Stimulated activated CD4-positive, alpha-beta T cell treated with anti-CD3 and anti-CD28 coated beads, TNF-alpha, amount 100 ng/mL, for 4 hours (primary cell): ENCODE measurements around the gene DCAF7.

Experiments used
- DNase-seq, 3 experiments: peaks; one replicate each; pipeline ENCODE4 v3.0.0-alpha.2; 2020; ENCODE audit warnings: low read depth in 3 of 3

The DCAF7 gene

GRCh38 chr17:63544467-63545301 lies 5.6 kb upstream of the DCAF7 start:
- DNase-seq = no peak

GRCh38 chr17:63546308-63547082 lies 3.8 kb upstream of the DCAF7 start:
- no peak for DNase-seq

GRCh38 chr17:63547083-63547523 lies 3.2 kb upstream of the DCAF7 start:
- no peak for DNase-seq

GRCh38 chr17:63549289-63549945 lies 860 bp upstream of the DCAF7 start:
- no peak for DNase-seq

- DNase-seq = no peak
These were observed 751 bp downstream of the DCAF7 start for GRCh38 chr17:63550817-63551639.

GRCh38 chr17:63552211-63552610 lies 1.9 kb downstream of the DCAF7 start:
- no peak for DNase-seq

GRCh38 chr17:63555500-63556156 lies 5.4 kb downstream of the DCAF7 start:
- DNase-seq = no peak

- no peak for DNase-seq
These were observed 7.1 kb downstream of the DCAF7 start for GRCh38 chr17:63557416-63557815.

GRCh38 chr17:63558441-63558840 lies 8.2 kb downstream of the DCAF7 start:
- no peak for DNase-seq

- no peak for DNase-seq
These were observed 11.5 kb downstream of the DCAF7 start for GRCh38 chr17:63561819-63562218.

- DNase-seq = no peak
These were observed 13.1 kb downstream of the DCAF7 start for GRCh38 chr17:63563339-63563738.

GRCh38 chr17:63564562-63564961 lies 14.3 kb downstream of the DCAF7 start:
- no peak for DNase-seq

GRCh38 chr17:63567229-63567628 lies 17.0 kb downstream of the DCAF7 start:
- DNase-seq = no peak

- DNase-seq = no peak
These were observed 18.3 kb downstream of the DCAF7 start for GRCh38 chr17:63568563-63568962.

GRCh38 chr17:63571632-63572310 lies 21.5 kb downstream of the DCAF7 start:
- DNase-seq = no peak

GRCh38 chr17:63573634-63574033 lies 23.4 kb downstream of the DCAF7 start:
- DNase-seq = no peak

- no peak for DNase-seq
These were observed 27.9 kb downstream of the DCAF7 start for GRCh38 chr17:63578027-63578768.

GRCh38 chr17:63578769-63579111 lies 28.5 kb downstream of the DCAF7 start:
- no peak for DNase-seq

GRCh38 chr17:63579633-63580032 lies 29.4 kb downstream of the DCAF7 start:
- DNase-seq = no peak

- DNase-seq = no peak
These were observed 37.5 kb downstream of the DCAF7 start for GRCh38 chr17:63587770-63588169.
